Central memory CD8-positive, alpha-beta T cell (primary cell): ENCODE results near the gene GNAI2.
"Not testable (repeated sequence)": the region's sequence is repeated elsewhere in the genome, so short reads cannot be mapped to it uniquely, and the experiment has no call there.

ENCODE experiments used
- ATAC-seq: fragments of 150-1000 bp; cut with Tn5 transposase; replicated peaks from 2 replicates; pipeline ENCODE4 v1.10.0; 2022; ENCODE audit warnings: mild to moderate bottlenecking, moderate FRiP score, moderate number of reproducible peaks; ENCODE audit not compliant: poor library complexity, severe bottlenecking; ENCODE audit errors: extremely low read depth
- DNase-seq, 2 donors: peaks; one replicate each; pipeline ENCODE4 v3.0.0; 2021; ENCODE audit warnings: low spot score in 2 of 2
- H3K27ac Mint-ChIP-seq: one replicate; pipeline ENCODE4 v1.8.0; 2022; ENCODE audit warnings: low read depth, mild to moderate bottlenecking, moderate library complexity, mixed read lengths
- H3K27me3 Mint-ChIP-seq: one replicate; pipeline ENCODE4 v1.8.0; 2022; ENCODE audit warnings: mixed read lengths
- H3K36me3 Mint-ChIP-seq: one replicate; pipeline ENCODE4 v1.8.0; 2022; ENCODE audit warnings: mild to moderate bottlenecking, moderate library complexity, mixed read lengths; ENCODE audit not compliant: insufficient read depth
- H3K4me1 Mint-ChIP-seq: one replicate; pipeline ENCODE4 v1.8.0; 2022; ENCODE audit warnings: mixed read lengths
- H3K4me3 Mint-ChIP-seq: one replicate; pipeline ENCODE4 v1.8.0; 2022; ENCODE audit warnings: mild to moderate bottlenecking, moderate library complexity, mixed read lengths
- H3K9me3 Mint-ChIP-seq: one replicate; pipeline ENCODE4 v1.8.0; 2022; ENCODE audit warnings: mixed read lengths

The GNAI2 gene

DNA sequence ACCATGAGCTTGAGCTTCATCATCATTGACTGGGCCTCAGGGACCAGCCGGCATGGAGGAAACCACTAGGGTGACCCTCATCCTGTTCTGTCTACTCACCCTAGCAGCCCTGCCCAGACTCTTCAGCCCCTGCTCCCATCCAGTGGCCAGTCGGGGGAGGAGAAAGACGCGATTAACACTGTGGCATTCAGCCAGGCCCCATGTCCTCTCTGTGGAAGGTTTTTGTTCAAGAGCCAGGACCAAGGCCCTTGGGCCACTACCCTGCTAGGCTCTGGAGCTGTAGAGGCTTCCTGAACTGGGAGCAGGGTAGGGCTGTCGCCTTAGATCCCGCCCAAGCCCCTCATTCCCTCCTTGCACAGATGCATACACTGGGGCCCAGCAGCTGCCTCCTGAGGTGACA lies 15.9 kb upstream of the GNAI2 start:
- DNase-seq (no peak), ATAC-seq (no peak)
- no peak overlapping the region for H3K4me3 Mint-ChIP-seq
- no peaks in the 10 kb centered on the region for H3K9me3 Mint-ChIP-seq
- no peak overlapping the region for H3K27ac Mint-ChIP-seq
- peaks cover 1% of the 10 kb centered on the region for H3K36me3 Mint-ChIP-seq
- H3K27me3 Mint-ChIP-seq: peaks cover 6% of the 10 kb centered on the region
- H3K4me1 Mint-ChIP-seq: no peaks in the 10 kb centered on the region

DNA sequence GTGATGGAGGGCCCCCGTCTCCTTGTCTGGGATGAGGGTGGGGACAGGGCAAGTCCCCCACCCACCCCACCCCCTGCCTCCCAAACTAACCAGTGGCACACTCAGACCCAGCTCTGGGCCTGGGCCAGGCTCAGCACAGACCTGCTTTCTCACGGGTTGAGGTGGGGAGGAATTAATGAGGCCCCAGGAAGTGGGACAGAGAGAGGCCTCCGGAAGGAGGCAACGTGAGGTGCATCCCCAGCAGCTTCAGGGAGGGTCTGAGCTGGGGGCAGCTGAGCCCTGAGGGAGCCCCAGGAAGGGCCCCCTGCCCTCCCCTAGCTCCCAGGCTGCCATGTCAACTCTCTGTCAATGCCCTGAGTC lies 15.0 kb upstream of the GNAI2 start:
- Mint-ChIP-seq H3K9me3 (no peaks in the 10 kb centered on the region), H3K27ac (no peak overlapping the region), H3K27me3 (no peaks in the 10 kb centered on the region), H3K4me1 (peaks cover 3% of the 10 kb centered on the region), H3K36me3 (peaks cover 2% of the 10 kb centered on the region), H3K4me3 (no peak overlapping the region)
- ATAC-seq: no peak
- no peak for DNase-seq

DNA sequence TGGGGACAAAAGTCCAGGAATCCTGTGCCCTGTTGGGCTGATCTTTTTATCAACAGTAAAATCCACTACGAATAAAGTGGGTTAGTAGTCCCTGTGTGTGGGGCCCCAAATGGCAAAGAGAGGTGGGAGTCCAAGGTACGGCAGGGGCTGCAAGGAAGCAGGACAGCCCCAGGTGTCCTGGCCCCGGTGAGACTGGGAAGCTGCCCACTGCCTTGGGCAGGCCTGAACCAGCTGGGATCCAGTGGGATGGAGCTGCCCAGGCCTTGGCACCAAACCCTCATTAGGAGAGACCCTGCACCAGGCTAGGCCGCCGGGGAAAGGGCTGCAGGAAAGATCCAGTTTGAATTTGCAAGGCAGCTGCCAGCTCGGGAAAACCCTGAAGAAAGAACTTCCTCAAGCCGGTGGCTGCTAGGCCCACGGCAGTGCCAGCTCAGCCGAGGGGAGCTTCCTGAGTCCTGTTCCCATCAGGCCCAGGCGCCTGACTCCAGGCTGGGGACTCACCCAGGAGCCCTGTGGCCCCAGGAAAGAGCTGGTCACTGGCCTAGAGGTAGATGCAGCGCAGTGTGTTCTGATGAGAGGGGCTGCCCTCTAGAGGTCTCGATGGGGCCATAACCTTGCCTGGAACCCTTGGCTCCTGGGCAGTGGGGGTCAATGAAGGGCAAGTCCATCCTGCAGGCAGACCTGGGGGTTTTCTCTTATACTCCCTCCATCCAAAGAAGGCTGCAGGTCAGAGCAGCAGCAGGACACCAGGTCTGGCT lies 14.4 kb upstream of the GNAI2 start:
- H3K27me3 Mint-ChIP-seq: no peaks in the 10 kb centered on the region
- no peaks in the 10 kb centered on the region for H3K9me3 Mint-ChIP-seq
- DNase-seq (no peak), ATAC-seq (no peak)
- no peak overlapping the region for H3K27ac Mint-ChIP-seq
- H3K4me3 Mint-ChIP-seq: no peak overlapping the region
- peaks cover 7% of the 10 kb centered on the region for H3K4me1 Mint-ChIP-seq
- H3K36me3 Mint-ChIP-seq: peaks cover 2% of the 10 kb centered on the region

DNA sequence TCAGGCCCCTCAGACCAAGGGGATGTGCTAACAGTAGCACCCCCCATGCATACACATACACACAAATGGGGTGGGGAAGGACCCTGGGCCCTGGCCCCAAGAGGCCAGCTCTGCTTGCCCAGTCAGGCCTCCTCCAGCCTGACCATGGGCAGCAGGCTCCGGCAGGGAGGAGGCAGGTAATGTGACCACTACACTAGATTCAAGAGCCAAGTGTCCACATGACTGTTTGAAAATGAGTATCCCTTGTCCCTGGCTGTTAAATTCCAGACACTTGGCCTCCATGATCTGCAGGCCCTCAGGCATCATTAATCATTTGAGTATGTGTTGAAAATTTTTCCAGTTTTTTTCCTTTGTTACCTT lies 13.9 kb upstream of the GNAI2 start:
- Mint-ChIP-seq H3K4me1 (peaks cover 13% of the 10 kb centered on the region), H3K4me3 (no peak overlapping the region), H3K27me3 (no peaks in the 10 kb centered on the region), H3K27ac (no peak overlapping the region), H3K9me3 (no peaks in the 10 kb centered on the region), H3K36me3 (peaks cover 2% of the 10 kb centered on the region)
- DNase-seq: no peak
- ATAC-seq: no peak

- no peaks in the 10 kb centered on the region for H3K9me3 Mint-ChIP-seq
- ATAC-seq (no peak), DNase-seq (no peak)
- no peak overlapping the region for H3K27ac Mint-ChIP-seq
- no peaks in the 10 kb centered on the region for H3K27me3 Mint-ChIP-seq
- H3K36me3 Mint-ChIP-seq: peaks cover 4% of the 10 kb centered on the region
- peaks cover 35% of the 10 kb centered on the region for H3K4me1 Mint-ChIP-seq
- peak overlapping the region; percentile 39 for H3K4me3 Mint-ChIP-seq
Measured at GRCh38 chr3:50224639-50225038, 11.4 kb upstream of the GNAI2 start.

DNA sequence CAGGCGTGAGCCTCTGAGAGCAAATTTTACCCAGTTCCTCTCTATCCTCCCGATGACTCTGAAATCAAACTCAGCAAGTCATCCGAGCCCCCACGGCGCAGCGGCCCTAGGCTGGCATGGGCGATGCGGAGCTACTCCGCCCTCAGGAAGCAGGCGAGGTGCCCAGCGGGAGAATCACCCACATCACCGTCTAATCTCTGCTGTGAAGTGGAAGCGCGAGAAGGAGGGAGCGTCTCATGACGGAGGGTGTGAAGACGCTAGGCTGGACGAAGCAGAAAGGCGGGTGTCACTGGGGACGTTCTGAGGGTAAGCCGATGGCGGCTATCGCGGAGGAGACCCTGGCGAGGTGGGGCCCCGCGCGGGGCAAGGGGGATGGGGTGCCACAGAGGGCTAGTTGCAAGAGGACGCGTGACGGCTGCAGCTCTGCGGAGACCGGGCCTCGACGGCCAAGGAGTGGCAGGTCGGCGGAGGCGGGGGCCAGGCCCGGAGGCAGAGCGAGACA lies 9.1 kb upstream of the GNAI2 start:
- peaks cover 44% of the 10 kb centered on the region for H3K4me1 Mint-ChIP-seq
- DNase-seq (no peak), ATAC-seq (peak; percentile 34)
- peak overlapping the region; percentile 96 for H3K4me3 Mint-ChIP-seq
- no peaks in the 10 kb centered on the region for H3K27me3 Mint-ChIP-seq
- peak overlapping the region; percentile 89 for H3K27ac Mint-ChIP-seq
- no peaks in the 10 kb centered on the region for H3K9me3 Mint-ChIP-seq
- peaks cover 6% of the 10 kb centered on the region for H3K36me3 Mint-ChIP-seq

GRCh38 chr3:50227390-50228183 lies 8.4 kb upstream of the GNAI2 start:
- H3K27ac Mint-ChIP-seq: peak overlapping the region; percentile 89
- H3K4me3 Mint-ChIP-seq: peak overlapping the region; percentile 96
- ATAC-seq (peak; percentile 82), DNase-seq (peak; percentile 82 to 83)
- no peaks in the 10 kb centered on the region for H3K9me3 Mint-ChIP-seq
- no peaks in the 10 kb centered on the region for H3K27me3 Mint-ChIP-seq
- peaks cover 44% of the 10 kb centered on the region for H3K4me1 Mint-ChIP-seq
- H3K36me3 Mint-ChIP-seq: peaks cover 6% of the 10 kb centered on the region

DNA sequence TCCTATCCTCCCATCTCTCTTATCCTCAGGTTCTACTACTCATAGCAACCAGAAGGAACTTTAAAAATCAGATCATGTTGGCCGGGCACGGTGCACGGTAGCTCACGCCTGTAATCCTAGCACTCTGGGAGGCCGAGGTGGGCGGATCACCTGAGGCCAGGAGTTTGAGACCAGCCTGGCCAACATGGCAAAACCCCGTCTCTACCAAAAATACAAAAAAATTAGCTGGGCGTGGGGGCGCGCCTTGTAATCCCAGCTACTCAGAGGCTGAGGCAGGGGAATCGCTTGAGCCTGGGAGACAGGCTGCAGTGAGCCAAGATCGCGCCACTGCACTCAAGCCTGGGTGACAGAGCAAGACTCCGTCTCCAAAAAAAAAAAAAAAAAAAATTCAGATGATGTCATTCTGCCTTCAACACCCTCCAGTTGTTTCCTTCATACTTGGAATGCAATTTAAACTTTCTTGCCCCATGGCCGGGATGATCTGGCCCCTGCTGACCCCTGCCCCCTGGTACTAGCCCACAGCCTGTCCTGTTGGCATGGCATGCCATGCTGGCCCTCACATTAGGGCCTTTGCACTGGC lies 7.7 kb upstream of the GNAI2 start:
- peak overlapping the region; percentile 67 for H3K27ac Mint-ChIP-seq
- H3K4me3 Mint-ChIP-seq: peak overlapping the region; percentile 96
- H3K4me1 Mint-ChIP-seq: peaks cover 47% of the 10 kb centered on the region
- H3K36me3 Mint-ChIP-seq, ATAC-seq, DNase-seq, H3K9me3 Mint-ChIP-seq, H3K27me3 Mint-ChIP-seq: not testable (repeated sequence)

GRCh38 chr3:50229490-50229889 lies 6.5 kb upstream of the GNAI2 start:
- Mint-ChIP-seq H3K36me3 (peaks cover 5% of the 10 kb centered on the region), H3K9me3 (no peaks in the 10 kb centered on the region), H3K4me1 (peaks cover 51% of the 10 kb centered on the region), H3K27ac (no peak overlapping the region), H3K27me3 (no peaks in the 10 kb centered on the region), H3K4me3 (peak overlapping the region; percentile 40)
- DNase-seq (no peak), ATAC-seq (no peak)

- DNase-seq: no peak
- Mint-ChIP-seq H3K4me1 (peaks cover 51% of the 10 kb centered on the region), H3K27me3 (no peaks in the 10 kb centered on the region), H3K36me3 (peaks cover 5% of the 10 kb centered on the region), H3K4me3 (no peak overlapping the region), H3K27ac (no peak overlapping the region), H3K9me3 (no peaks in the 10 kb centered on the region)
- ATAC-seq: no peak
Measured at GRCh38 chr3:50230104-50230793, 5.8 kb upstream of the GNAI2 start.

- H3K4me3 Mint-ChIP-seq: no peak overlapping the region
- H3K36me3 Mint-ChIP-seq: peaks cover 7% of the 10 kb centered on the region
- H3K4me1 Mint-ChIP-seq: peaks cover 56% of the 10 kb centered on the region
- H3K27ac Mint-ChIP-seq: no peak overlapping the region
- DNase-seq: no peak
- H3K9me3 Mint-ChIP-seq: no peaks in the 10 kb centered on the region
- no peaks in the 10 kb centered on the region for H3K27me3 Mint-ChIP-seq
- no peak for ATAC-seq
Measured at GRCh38 chr3:50230794-50231125, 5.2 kb upstream of the GNAI2 start.

DNA sequence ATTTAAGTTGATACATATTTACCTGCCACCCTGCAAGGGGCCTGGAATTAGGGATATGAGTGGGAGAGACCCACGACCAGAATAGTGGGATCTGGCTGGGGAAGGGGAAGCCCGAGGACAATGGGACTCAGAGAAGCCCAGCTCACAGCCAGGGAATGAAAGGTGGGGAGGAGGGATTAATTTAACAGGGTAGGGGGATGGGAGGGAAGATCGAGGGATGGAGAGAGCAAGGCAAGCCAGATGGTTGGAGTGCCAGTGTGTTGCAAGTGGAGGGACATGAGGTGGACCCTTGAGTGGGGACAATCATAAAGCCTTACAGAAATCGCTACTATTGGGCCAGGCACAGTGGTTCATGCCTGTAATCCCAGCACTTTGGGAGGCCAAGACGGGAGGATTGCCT lies 4.4 kb upstream of the GNAI2 start:
- ATAC-seq: no peak
- Mint-ChIP-seq H3K4me1 (peaks cover 50% of the 10 kb centered on the region), H3K27ac (no peak overlapping the region), H3K36me3 (peaks cover 12% of the 10 kb centered on the region), H3K4me3 (no peak overlapping the region), H3K27me3 (no peaks in the 10 kb centered on the region), H3K9me3 (no peaks in the 10 kb centered on the region)
- no peak for DNase-seq
